Ovary (tissue), 3 donors: ENCODE measurements around the gene CCDC12.

Source experiments
- CTCF ChIP-seq, 3 donors: fragments of 450-650 bp in 2 of 3; fragments of 200-600 bp in 1 of 3; IDR thresholded peaks; one replicate each; pipeline versions ENCODE4 v1.5.1 to v1.8.0; 2016 to 2022; ENCODE audit warnings: antibody characterized with exemption in 3 of 3, mild to moderate bottlenecking in 1 of 3
- EP300 ChIP-seq: sonication (generic); formaldehyde crosslinking; IDR thresholded peaks from one replicate; pipeline ENCODE4 v1.6.1; 2017; ENCODE audit warnings: antibody characterized with exemption
- POLR2A ChIP-seq: fragments of 450-650 bp; IDR thresholded peaks from one replicate; pipeline ENCODE4 v1.6.1; 2017; ENCODE audit warnings: antibody characterized with exemption, mild to moderate bottlenecking, moderate library complexity
- donor health status: DM: no; HTN: no; CAD: no.

- no peak for TF ChIP-seq CTCF (IDR thresholded peaks at IDR 0.05)
- TF ChIP-seq EP300: no peak
- TF ChIP-seq POLR2A: no peak
Measured at GRCh38 chr3:46997453-46998091, 21.0 kb upstream of the CCDC12 start.
